H1 (cell line): Measurements from ENCODE around the gene ATG4C.

Experiments
- CHD1 ChIP-seq: IDR thresholded peaks from 2 replicates; pipeline ENCODE4 v1.6.1; 2012; ENCODE audit warnings: low read depth, low read length, improper control_type of control experiment
- CREB1 ChIP-seq: IDR thresholded peaks from 2 replicates; pipeline ENCODE4 v1.6.1; 2012; ENCODE audit warnings: inconsistent platforms
- CTCF ChIP-seq, 3 experiments: IDR thresholded peaks; 1 replicate in 2 of 3; 2 replicates in 1 of 3; pipeline versions ENCODE4 v1.5.1 to v1.6.1; 2011; ENCODE audit warnings: low read length in 3 of 3, mild to moderate bottlenecking in 3 of 3, inconsistent platforms in 2 of 3, low read depth in 1 of 3, moderate library complexity in 1 of 3; ENCODE audit not compliant: insufficient read depth in 1 of 3; ENCODE audit errors: control extremely low read depth in 1 of 3
- EP300 ChIP-seq, 2 experiments: IDR thresholded peaks; 1 replicate in 1 of 2; 2 replicates in 1 of 2; pipeline ENCODE4 v1.6.1; 2011 to 2012; ENCODE audit warnings: low read depth in 2 of 2, low read length in 2 of 2, mild to moderate bottlenecking in 2 of 2, borderline replicate concordance in 1 of 2, inconsistent platforms in 1 of 2, moderate library complexity in 1 of 2
- EZH2 ChIP-seq: fragments of 200-600 bp; sonication (generic); IDR thresholded peaks from 2 replicates; pipeline ENCODE4 v1.7.1; 2012; ENCODE audit warnings: low read depth, mild to moderate bottlenecking, moderate library complexity, low read length, inconsistent platforms; ENCODE audit not compliant: severe bottlenecking
- GABPA ChIP-seq: IDR thresholded peaks from 2 replicates; pipeline ENCODE4 v1.6.1; 2011; ENCODE audit warnings: mild to moderate bottlenecking, low read length, moderate library complexity, borderline replicate concordance; ENCODE audit not compliant: insufficient read depth
- HDAC2 ChIP-seq, 2 experiments: fragments of 300-600 bp in 1 of 2; sonication (generic) in 1 of 2; IDR thresholded peaks; 2 replicates each; pipeline ENCODE4 v1.6.1; 2011 to 2012; ENCODE audit warnings: low read depth in 2 of 2, low read length in 2 of 2, mild to moderate bottlenecking in 2 of 2, moderate library complexity in 2 of 2, borderline replicate concordance in 1 of 2, inconsistent platforms in 1 of 2
- JUND ChIP-seq: IDR thresholded peaks from 2 replicates; pipeline ENCODE4 v1.6.1; 2011; ENCODE audit warnings: mild to moderate bottlenecking, improper control_type of control experiment, low read length
- KDM5A ChIP-seq: fragments of 200-600 bp; IDR thresholded peaks from 2 replicates; pipeline ENCODE4 v1.7.1; 2012; ENCODE audit warnings: mild to moderate bottlenecking, low read length, inconsistent platforms, mixed read lengths
- POLR2A ChIP-seq, 2 experiments: IDR thresholded peaks; 1 replicate in 1 of 2; 2 replicates in 1 of 2; pipeline ENCODE4 v1.6.1; 2011; ENCODE audit warnings: low read depth in 2 of 2, low read length in 2 of 2, mild to moderate bottlenecking in 2 of 2; ENCODE audit errors: control extremely low read depth in 1 of 2
- POLR2AphosphoS5 ChIP-seq: IDR thresholded peaks from 2 replicates; pipeline ENCODE4 v1.6.1; 2011; ENCODE audit warnings: low read depth, low read length
- RFX5 ChIP-seq: IDR thresholded peaks from 2 replicates; pipeline ENCODE4 v1.6.1; 2011; ENCODE audit warnings: low read depth, low read length, improper control_type of control experiment, borderline replicate concordance
- TF ChIP-seq, protein P1 (sequence below): IDR thresholded peaks from 2 replicates; pipeline ENCODE4 v1.6.1; 2012; ENCODE audit warnings: inconsistent platforms

DNA sequence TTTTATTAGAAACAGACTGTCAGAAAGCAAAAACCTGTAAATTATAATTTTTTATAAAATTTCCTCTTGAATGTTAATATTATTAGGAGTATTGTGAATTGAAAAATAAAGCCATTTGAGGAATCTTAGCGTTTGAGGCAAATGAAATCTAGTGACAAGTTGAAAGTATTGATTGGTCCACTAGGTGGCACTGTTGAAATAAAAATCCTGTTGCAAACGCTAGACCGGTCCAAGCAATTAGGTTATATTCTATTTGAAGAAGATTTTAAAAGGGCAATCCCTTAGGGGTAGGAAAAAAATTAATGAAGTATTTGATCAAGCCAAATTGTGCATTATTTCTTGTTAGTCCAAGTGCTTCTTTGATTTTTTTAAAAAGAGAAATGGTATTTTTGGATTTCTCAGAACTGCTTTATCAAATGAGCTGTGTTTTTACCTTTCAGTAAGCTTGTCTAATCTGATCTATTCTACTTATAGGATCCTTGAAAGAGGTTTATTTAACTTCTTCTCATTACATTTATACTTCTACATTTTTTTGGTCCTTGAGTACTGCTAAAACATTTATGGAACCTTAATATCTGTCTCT, 57.7 kb downstream of the ATG4C start:
- TF ChIP-seq, protein P1, sequence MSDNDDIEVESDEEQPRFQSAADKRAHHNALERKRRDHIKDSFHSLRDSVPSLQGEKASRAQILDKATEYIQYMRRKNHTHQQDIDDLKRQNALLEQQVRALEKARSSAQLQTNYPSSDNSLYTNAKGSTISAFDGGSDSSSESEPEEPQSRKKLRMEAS, result no peak
- TF ChIP-seq CTCF (IDR thresholded peaks at IDR 0.05; ENCODE audit: control extremely low read depth in 1 of 3, insufficient read depth in 1 of 3, low read depth in 1 of 3, low read length in 3 of 3) (peak in 2 of 3 experiments; percentile 49 to 59; a peak in 2 of 4 replicates), HDAC2 (IDR thresholded peaks at IDR 0.05; ENCODE audit: borderline replicate concordance in 1 of 2, low read depth in 2 of 2, low read length in 2 of 2) (no peak), EZH2 (no peak), POLR2A (IDR thresholded peaks at IDR 0.05; ENCODE audit: control extremely low read depth in 1 of 2, low read depth in 2 of 2, low read length in 2 of 2) (no peak), RFX5 (no peak), POLR2AphosphoS5 (no peak), CHD1 (no peak), JUND (no peak), EP300 (IDR thresholded peaks at IDR 0.05; ENCODE audit: borderline replicate concordance in 1 of 2, low read depth in 2 of 2, low read length in 2 of 2) (no peak), KDM5A (no peak), CREB1 (no peak), GABPA (no peak)
